ENCODE data around the gene SLC25A4.
"Not testable (repeated sequence)": the region's sequence is repeated elsewhere in the genome, so short reads cannot be mapped to it uniquely, and the experiment has no call there.

Gene SLC25A4

DNA sequence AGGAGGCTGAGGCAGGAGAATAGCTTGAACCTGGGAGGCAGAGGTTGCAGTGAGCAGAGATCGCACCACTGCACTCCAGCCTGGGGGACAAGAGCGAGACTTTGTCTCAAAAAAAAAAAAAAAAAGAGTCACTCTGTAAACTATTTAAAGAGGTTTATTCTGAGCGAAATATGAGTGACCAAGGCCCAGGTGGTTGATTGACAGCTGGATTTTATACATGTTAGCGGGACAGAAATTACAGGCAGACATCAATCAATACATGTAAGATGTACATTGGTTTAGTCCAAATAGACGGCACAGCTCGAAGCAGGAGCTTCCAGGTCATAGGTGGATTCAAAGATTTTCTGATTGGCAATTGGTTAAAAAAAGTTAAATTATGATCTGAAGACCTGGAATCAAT, 35.5 kb upstream of the SLC25A4 start:
- H3K4me1 ChIP-seq (ENCODE audit: control insufficient read depth, insufficient read depth, low read length): peaks cover 14% of the 10 kb centered on the region
- not testable (repeated sequence) for H3K27me3 ChIP-seq (ENCODE audit: control insufficient read depth in 1 of 2, insufficient read depth in 2 of 2, low read length in 2 of 2); H3K9ac ChIP-seq (ENCODE audit: low read length in 2 of 2); H3K4me3 ChIP-seq (ENCODE audit: low read length in 2 of 2); H3K9me3 ChIP-seq (ENCODE audit: control insufficient read depth in 2 of 2, low read length in 2 of 2); H3K36me3 ChIP-seq (ENCODE audit: control insufficient read depth in 2 of 2, insufficient read depth in 2 of 2, low read length in 2 of 2); H3K27ac ChIP-seq (ENCODE audit: low read length)

DNA sequence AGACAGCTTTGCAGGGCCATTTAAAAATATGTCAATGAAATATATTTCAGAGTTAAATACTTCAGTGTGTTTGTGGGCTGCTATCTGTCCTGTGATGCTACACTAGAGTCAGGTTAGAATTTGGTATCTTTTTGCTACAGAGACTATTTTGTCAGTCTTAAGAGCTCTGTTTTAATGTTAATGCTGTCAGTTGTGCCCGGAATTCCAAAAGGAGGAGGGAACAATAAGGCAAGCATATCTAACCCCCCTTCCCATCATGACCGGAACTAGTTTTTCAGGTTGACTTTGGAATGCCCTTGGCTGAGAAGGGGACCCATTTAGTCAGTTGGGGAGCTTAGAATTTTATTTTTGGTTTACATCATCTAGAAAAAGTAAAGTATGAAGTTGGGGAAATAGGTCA, 34.9 kb upstream of the SLC25A4 start:
- Histone ChIP-seq H3K9ac (ENCODE audit: low read length in 2 of 2) (no peak overlapping the region), H3K4me3 (ENCODE audit: low read length in 2 of 2) (no peak overlapping the region), H3K27ac (ENCODE audit: low read length) (no peak overlapping the region), H3K36me3 (ENCODE audit: control insufficient read depth in 2 of 2, insufficient read depth in 2 of 2, low read length in 2 of 2) (no peaks in the 10 kb centered on the region), H3K27me3 (ENCODE audit: control insufficient read depth in 1 of 2, insufficient read depth in 2 of 2, low read length in 2 of 2) (no peaks in the 10 kb centered on the region), H3K9me3 (ENCODE audit: control insufficient read depth in 2 of 2, low read length in 2 of 2) (no peaks in the 10 kb centered on the region), H3K4me1 (ENCODE audit: control insufficient read depth, insufficient read depth, low read length) (peaks cover 19% of the 10 kb centered on the region)

DNA sequence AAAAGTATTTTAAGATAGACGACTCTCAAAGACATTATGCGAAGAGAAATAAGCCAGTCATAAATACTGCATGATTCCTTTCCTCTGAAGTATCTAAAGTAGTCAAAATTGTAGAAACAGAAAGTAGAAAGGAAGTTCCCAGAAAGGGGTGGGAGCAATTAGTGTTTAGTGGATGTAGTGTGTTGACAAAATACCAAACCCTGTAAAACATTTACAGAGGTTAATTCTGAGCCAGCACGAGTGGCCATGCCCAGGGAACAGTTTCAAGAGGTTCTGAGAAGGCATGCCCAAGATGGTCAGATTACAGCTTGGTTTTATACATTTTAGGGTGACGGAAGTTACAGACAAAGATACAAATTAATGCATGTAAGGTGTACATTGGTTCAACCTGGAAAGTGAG, 34.4 kb upstream of the SLC25A4 start:
- no peaks in the 10 kb centered on the region for H3K27me3 ChIP-seq (ENCODE audit: control insufficient read depth in 1 of 2, insufficient read depth in 2 of 2, low read length in 2 of 2)
- no peaks in the 10 kb centered on the region for H3K36me3 ChIP-seq (ENCODE audit: control insufficient read depth in 2 of 2, insufficient read depth in 2 of 2, low read length in 2 of 2)
- peaks cover 19% of the 10 kb centered on the region for H3K4me1 ChIP-seq (ENCODE audit: control insufficient read depth, insufficient read depth, low read length)
- no peaks in the 10 kb centered on the region for H3K9me3 ChIP-seq (ENCODE audit: control insufficient read depth in 2 of 2, low read length in 2 of 2)
- no peak overlapping the region for H3K4me3 ChIP-seq (ENCODE audit: low read length in 2 of 2)
- H3K27ac ChIP-seq (ENCODE audit: low read length): no peak overlapping the region
- H3K9ac ChIP-seq (ENCODE audit: low read length in 2 of 2): no peak overlapping the region

DNA sequence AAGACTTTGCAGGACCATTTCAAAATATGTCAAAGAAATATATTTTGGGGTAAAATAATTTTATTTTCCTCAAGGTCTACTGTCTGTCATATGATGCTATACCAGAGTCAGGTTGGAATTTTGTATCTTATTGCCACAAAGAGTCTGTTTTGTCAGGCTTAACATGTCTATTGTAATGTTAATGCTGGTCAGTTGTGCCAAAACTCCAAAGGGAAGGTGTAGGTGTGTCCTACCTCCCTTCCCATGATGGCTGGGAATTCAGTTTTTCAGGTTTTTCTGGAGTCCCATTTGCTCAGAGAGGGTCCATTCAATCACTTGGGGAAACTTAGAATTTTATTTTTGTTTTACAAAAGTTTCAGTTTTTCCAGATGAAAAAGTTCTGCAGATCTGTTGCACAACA, 33.3 kb upstream of the SLC25A4 start:
- Histone ChIP-seq H3K27ac (ENCODE audit: low read length) (no peak overlapping the region), H3K36me3 (ENCODE audit: control insufficient read depth in 2 of 2, insufficient read depth in 2 of 2, low read length in 2 of 2) (no peaks in the 10 kb centered on the region), H3K9me3 (ENCODE audit: control insufficient read depth in 2 of 2, low read length in 2 of 2) (no peaks in the 10 kb centered on the region), H3K9ac (ENCODE audit: low read length in 2 of 2) (no peak overlapping the region), H3K4me1 (ENCODE audit: control insufficient read depth, insufficient read depth, low read length) (peaks cover 19% of the 10 kb centered on the region), H3K27me3 (ENCODE audit: control insufficient read depth in 1 of 2, insufficient read depth in 2 of 2, low read length in 2 of 2) (no peaks in the 10 kb centered on the region), H3K4me3 (ENCODE audit: low read length in 2 of 2) (no peak overlapping the region)

DNA sequence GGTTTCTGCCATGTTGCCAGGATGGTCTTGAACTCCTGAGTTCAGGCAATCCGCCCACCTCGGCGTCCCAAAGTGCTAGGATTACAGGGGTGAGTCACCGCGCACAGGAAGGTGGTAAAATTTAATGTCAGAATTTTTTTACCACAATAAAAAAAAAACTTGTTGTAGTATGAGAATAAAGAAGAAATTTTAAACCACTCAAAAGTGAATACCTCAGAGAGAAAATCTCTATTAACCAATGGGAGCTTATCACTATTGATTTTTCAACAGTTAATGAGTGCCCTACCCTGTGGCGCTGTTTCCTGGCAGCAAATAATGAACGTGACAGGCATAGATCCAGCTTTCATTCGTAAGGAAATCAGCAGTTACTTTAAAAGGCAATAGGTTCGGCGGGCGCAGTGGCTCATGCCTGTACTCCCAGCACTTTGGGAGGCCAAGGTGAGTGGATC, 32.7 kb upstream of the SLC25A4 start:
- H3K27me3 ChIP-seq (ENCODE audit: control insufficient read depth in 1 of 2, insufficient read depth in 2 of 2, low read length in 2 of 2): no peaks in the 10 kb centered on the region
- H3K36me3 ChIP-seq (ENCODE audit: control insufficient read depth in 2 of 2, insufficient read depth in 2 of 2, low read length in 2 of 2): no peaks in the 10 kb centered on the region
- H3K9me3 ChIP-seq (ENCODE audit: control insufficient read depth in 2 of 2, low read length in 2 of 2): no peaks in the 10 kb centered on the region
- H3K4me3 ChIP-seq (ENCODE audit: low read length in 2 of 2): no peak overlapping the region
- no peak overlapping the region for H3K27ac ChIP-seq (ENCODE audit: low read length)
- no peak overlapping the region for H3K9ac ChIP-seq (ENCODE audit: low read length in 2 of 2)
- peaks cover 19% of the 10 kb centered on the region for H3K4me1 ChIP-seq (ENCODE audit: control insufficient read depth, insufficient read depth, low read length)

DNA sequence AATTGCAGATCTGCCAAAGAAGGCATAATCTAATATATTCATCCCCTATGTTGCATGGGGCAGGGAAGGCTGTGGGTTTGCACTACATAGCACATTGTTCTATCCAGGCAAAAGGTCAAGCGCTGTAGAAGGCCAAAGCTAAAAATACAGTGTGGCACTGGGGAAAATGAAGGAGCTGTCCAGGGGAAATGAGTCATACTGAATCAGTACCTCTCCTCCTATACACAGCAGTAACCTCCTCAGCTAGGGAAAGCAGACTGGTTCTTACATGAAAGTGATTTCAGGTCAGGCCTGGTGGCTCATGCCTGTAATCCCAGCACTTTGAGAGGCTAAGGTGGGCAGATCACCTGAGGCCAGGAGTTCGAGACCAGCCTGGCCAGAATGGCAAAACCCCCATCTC, 31.0 kb upstream of the SLC25A4 start:
- no peak overlapping the region for H3K4me3 ChIP-seq (ENCODE audit: low read length in 2 of 2)
- H3K27ac ChIP-seq (ENCODE audit: low read length): peak overlapping the region; percentile 46
- no peaks in the 10 kb centered on the region for H3K9me3 ChIP-seq (ENCODE audit: control insufficient read depth in 2 of 2, low read length in 2 of 2)
- H3K36me3 ChIP-seq (ENCODE audit: control insufficient read depth in 2 of 2, insufficient read depth in 2 of 2, low read length in 2 of 2): no peaks in the 10 kb centered on the region
- peaks cover 23% of the 10 kb centered on the region for H3K4me1 ChIP-seq (ENCODE audit: control insufficient read depth, insufficient read depth, low read length)
- H3K27me3 ChIP-seq (ENCODE audit: control insufficient read depth in 1 of 2, insufficient read depth in 2 of 2, low read length in 2 of 2): no peaks in the 10 kb centered on the region
- H3K9ac ChIP-seq (ENCODE audit: low read length in 2 of 2): no peak overlapping the region

DNA sequence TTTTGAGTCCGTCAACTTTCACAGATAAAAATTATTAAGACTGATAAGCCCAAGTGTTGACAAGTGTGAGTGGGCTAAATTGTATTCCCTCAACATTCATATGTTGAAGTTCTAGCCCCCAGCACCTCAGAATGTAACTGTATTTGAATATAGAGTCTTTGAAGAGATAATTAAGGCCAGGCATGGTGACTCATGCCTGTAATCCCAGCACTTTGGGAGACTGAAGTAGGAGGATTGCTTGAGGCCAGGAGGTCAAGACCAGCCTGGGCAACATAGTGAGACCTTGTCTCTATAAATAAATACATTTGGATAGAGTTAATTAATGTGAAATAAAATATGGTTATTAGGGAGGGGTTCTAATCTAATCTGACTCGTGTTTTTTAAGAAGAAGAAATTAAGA, 29.7 kb upstream of the SLC25A4 start:
- Histone ChIP-seq H3K4me1 (ENCODE audit: control insufficient read depth, insufficient read depth, low read length) (peaks cover 23% of the 10 kb centered on the region), H3K4me3 (ENCODE audit: low read length in 2 of 2) (no peak overlapping the region), H3K27ac (ENCODE audit: low read length) (peak overlapping the region; percentile 46), H3K27me3 (ENCODE audit: control insufficient read depth in 1 of 2, insufficient read depth in 2 of 2, low read length in 2 of 2) (no peaks in the 10 kb centered on the region), H3K36me3 (ENCODE audit: control insufficient read depth in 2 of 2, insufficient read depth in 2 of 2, low read length in 2 of 2) (no peaks in the 10 kb centered on the region), H3K9me3 (ENCODE audit: control insufficient read depth in 2 of 2, low read length in 2 of 2) (no peaks in the 10 kb centered on the region), H3K9ac (ENCODE audit: low read length in 2 of 2) (no peak overlapping the region)

DNA sequence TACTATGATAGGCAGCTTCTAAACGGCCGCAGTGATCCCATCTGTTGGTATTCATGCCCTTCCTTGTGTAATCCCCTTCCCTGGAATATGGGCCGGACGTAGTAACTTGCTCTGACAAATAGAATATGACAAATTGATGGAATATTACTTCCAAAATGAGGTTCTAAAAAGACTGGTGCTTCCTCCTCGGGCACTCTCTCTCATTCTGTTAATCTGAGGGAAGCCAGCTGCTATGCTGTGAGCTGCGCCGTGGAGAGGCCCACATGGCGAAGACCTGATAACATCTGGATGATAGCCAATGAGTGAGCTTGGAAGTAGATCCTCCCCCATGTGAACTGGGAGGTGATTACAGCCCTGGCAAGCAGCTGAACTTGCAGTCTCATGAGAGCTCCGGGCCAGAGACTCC, 27.2 kb upstream of the SLC25A4 start:
- Histone ChIP-seq H3K9ac (ENCODE audit: low read length in 2 of 2) (no peak overlapping the region), H3K4me1 (ENCODE audit: control insufficient read depth, insufficient read depth, low read length) (peaks cover 23% of the 10 kb centered on the region), H3K4me3 (ENCODE audit: low read length in 2 of 2) (no peak overlapping the region), H3K36me3 (ENCODE audit: control insufficient read depth in 2 of 2, insufficient read depth in 2 of 2, low read length in 2 of 2) (no peaks in the 10 kb centered on the region), H3K9me3 (ENCODE audit: control insufficient read depth in 2 of 2, low read length in 2 of 2) (no peaks in the 10 kb centered on the region), H3K27ac (ENCODE audit: low read length) (no peak overlapping the region), H3K27me3 (ENCODE audit: control insufficient read depth in 1 of 2, insufficient read depth in 2 of 2, low read length in 2 of 2) (no peaks in the 10 kb centered on the region)

DNA sequence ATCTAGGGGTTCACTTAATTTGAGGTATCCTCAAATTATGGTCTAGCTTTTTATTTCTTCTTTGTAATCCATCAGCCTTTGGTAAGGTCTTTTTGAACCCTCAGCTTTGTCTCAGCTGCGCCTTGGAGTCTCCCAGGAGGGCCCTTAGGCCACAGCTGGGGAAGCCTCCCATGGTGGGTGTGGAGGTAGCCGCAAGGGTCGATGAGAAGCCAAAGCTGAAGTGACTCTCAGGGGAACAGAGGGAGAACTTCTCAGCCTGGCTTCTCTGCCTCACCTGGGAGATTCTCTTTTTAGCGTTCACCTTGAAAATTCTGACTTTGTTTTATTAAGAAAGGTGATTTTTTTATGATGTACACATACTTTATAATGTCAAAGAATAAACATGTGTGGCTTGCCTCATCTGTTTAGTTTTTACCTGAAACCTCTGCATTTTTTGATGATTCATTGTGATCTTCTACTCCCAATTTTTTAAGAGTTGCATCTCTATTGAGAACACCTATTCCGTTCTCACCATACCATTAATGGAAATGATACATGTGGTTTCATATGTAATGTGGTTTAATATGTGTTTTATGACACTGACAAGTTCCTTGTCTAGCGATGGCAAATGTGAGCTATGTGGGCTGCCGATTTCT, 25.6 kb upstream of the SLC25A4 start:
- H3K9ac ChIP-seq (ENCODE audit: low read length in 2 of 2): no peak overlapping the region
- H3K27ac ChIP-seq (ENCODE audit: low read length): no peak overlapping the region
- H3K27me3 ChIP-seq (ENCODE audit: control insufficient read depth in 1 of 2, insufficient read depth in 2 of 2, low read length in 2 of 2): no peaks in the 10 kb centered on the region
- H3K4me3 ChIP-seq (ENCODE audit: low read length in 2 of 2): no peak overlapping the region
- no peaks in the 10 kb centered on the region for H3K9me3 ChIP-seq (ENCODE audit: control insufficient read depth in 2 of 2, low read length in 2 of 2)
- peaks cover 11% of the 10 kb centered on the region for H3K4me1 ChIP-seq (ENCODE audit: control insufficient read depth, insufficient read depth, low read length)
- H3K36me3 ChIP-seq (ENCODE audit: control insufficient read depth in 2 of 2, insufficient read depth in 2 of 2, low read length in 2 of 2): no peaks in the 10 kb centered on the region

DNA sequence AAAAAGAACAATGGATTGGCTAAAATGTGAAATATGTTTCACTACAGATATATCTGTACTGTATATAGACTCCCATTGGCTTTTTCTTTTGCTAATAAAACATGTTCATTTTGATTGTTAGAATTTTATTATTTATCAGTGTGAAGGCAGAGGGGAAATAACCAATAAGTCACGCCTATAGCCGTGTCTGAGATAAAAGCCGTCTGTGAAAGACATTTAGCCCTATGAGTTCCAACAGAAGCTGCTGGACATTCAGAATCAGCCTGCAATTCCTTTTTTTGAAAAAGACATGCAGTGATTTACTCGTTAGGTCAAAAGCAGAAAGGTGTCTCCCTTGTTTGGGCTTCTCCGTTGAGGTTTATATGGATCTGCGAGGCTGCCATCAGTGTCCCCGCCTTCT, 24.2 kb upstream of the SLC25A4 start:
- no peaks in the 10 kb centered on the region for H3K9me3 ChIP-seq (ENCODE audit: control insufficient read depth in 2 of 2, low read length in 2 of 2)
- H3K4me1 ChIP-seq (ENCODE audit: control insufficient read depth, insufficient read depth, low read length): peaks cover 4% of the 10 kb centered on the region
- no peaks in the 10 kb centered on the region for H3K36me3 ChIP-seq (ENCODE audit: control insufficient read depth in 2 of 2, insufficient read depth in 2 of 2, low read length in 2 of 2)
- H3K4me3 ChIP-seq (ENCODE audit: low read length in 2 of 2): no peak overlapping the region
- H3K27ac ChIP-seq (ENCODE audit: low read length): no peak overlapping the region
- no peaks in the 10 kb centered on the region for H3K27me3 ChIP-seq (ENCODE audit: control insufficient read depth in 1 of 2, insufficient read depth in 2 of 2, low read length in 2 of 2)
- H3K9ac ChIP-seq (ENCODE audit: low read length in 2 of 2): no peak overlapping the region

DNA sequence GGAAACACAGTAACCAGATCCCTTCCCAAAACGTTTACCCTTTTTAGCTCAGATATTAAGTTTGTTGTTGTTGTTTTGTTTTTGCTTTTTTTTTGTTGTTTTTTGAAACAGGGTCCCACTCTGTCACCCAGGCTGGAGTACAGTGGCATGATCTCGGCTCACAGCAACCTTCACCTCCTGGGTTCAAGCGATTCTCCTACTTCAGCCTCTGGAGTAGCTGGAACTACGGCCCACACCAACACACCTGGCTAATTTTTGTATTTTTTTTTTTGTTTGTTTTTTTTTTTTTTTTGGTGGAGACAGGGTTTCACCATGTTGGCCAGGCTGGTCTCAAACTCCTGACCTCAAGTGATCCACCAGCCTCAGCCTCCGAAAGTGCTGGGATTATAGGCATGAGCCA, 23.6 kb upstream of the SLC25A4 start:
- not testable (repeated sequence) for H3K9ac ChIP-seq (ENCODE audit: low read length in 2 of 2); H3K4me1 ChIP-seq (ENCODE audit: control insufficient read depth, insufficient read depth, low read length); H3K4me3 ChIP-seq (ENCODE audit: low read length in 2 of 2); H3K27ac ChIP-seq (ENCODE audit: low read length); H3K9me3 ChIP-seq (ENCODE audit: control insufficient read depth in 2 of 2, low read length in 2 of 2); H3K36me3 ChIP-seq (ENCODE audit: control insufficient read depth in 2 of 2, insufficient read depth in 2 of 2, low read length in 2 of 2); H3K27me3 ChIP-seq (ENCODE audit: control insufficient read depth in 1 of 2, insufficient read depth in 2 of 2, low read length in 2 of 2)

Data from stomach smooth muscle (tissue), 2 donors.